ENCODE results near the gene NIN. TPM values are rescaled to one million over a fixed set of nuclear protein-coding genes. Genes with fewer than 3 reads are reported as not detected.

NIN gene
- total RNA-seq, 1 experiment from 2014 or later = 37.1 TPM

GRCh38 chr14:50750323-50750722 lies 80.6 kb downstream of the NIN start:
- no TSS peak for BruUV-seq (replicated peaks)
- Histone ChIP-seq H3K9me3 (ENCODE audit: control insufficient read depth, insufficient read depth, low read depth, low read length) (no peaks in the 10 kb centered on the region), H3K4me1 (ENCODE audit: control insufficient read depth, insufficient read depth, low read length) (no peaks in the 10 kb centered on the region), H3K27ac (ENCODE audit: low read length) (no peak overlapping the region), H3K27me3 (ENCODE audit: control insufficient read depth, insufficient read depth, low read length) (no peaks in the 10 kb centered on the region), H3K36me3 (ENCODE audit: control insufficient read depth, insufficient read depth, low read length) (peaks cover 7% of the 10 kb centered on the region), H3K4me3 (ENCODE audit: low read depth in 2 of 2, low read length in 2 of 2) (no peak overlapping the region)
- POLR2A ChIA-PET = no interaction called here
- CTCF ChIA-PET = no interaction called here
- TF ChIP-seq POLR2AphosphoS5 (IDR thresholded peaks at IDR 0.05; ENCODE audit: low read depth, low read length) = no peak
- TF ChIP-seq SIN3A (IDR thresholded peaks at IDR 0.05; ENCODE audit: borderline replicate concordance, insufficient read depth, low read depth, low read length) = no peak
- TF ChIP-seq REST (IDR thresholded peaks at IDR 0.05; ENCODE audit: insufficient read depth in 1 of 2, low read depth in 2 of 2, low read length in 1 of 2) = no peak
- no peak for DNase-seq (ENCODE audit: low read depth, low spot score)
- intact Hi-C loops (cut with micrococcal nuclease; ENCODE audit: unreplicated experiment) = no loop called here
- no peak for ATAC-seq
- in situ Hi-C loops (cut with HindIII; ENCODE audit: low pct_unique_long_range_greater_than_20kb, low sequenced_read_pairs) = no loop called here

GRCh38 chr14:50745401-50746058 lies 85.4 kb downstream of the NIN start:
- intact Hi-C loops (cut with micrococcal nuclease; ENCODE audit: unreplicated experiment) = no loop called here
- CTCF ChIA-PET = no interaction called here
- ATAC-seq = no peak
- in situ Hi-C loops (cut with HindIII; ENCODE audit: low pct_unique_long_range_greater_than_20kb, low sequenced_read_pairs) = no loop called here
- Histone ChIP-seq H3K4me3 (ENCODE audit: low read depth in 2 of 2, low read length in 2 of 2) (no peak overlapping the region), H3K9me3 (ENCODE audit: control insufficient read depth, insufficient read depth, low read depth, low read length) (no peaks in the 10 kb centered on the region), H3K36me3 (ENCODE audit: control insufficient read depth, insufficient read depth, low read length) (0 out of 2 replicates have a peak, but pooled peaks cover 3% of the 10 kb centered on the region), H3K27ac (ENCODE audit: low read length) (no peak overlapping the region), H3K27me3 (ENCODE audit: control insufficient read depth, insufficient read depth, low read length) (no peaks in the 10 kb centered on the region), H3K4me1 (ENCODE audit: control insufficient read depth, insufficient read depth, low read length) (no peaks in the 10 kb centered on the region)
- no peak for DNase-seq (ENCODE audit: low read depth, low spot score)
- POLR2A ChIA-PET = no interaction called here
- TF ChIP-seq TCF7L2 (IDR thresholded peaks at IDR 0.05; ENCODE audit: low read depth, low read length) = no peak
- TF ChIP-seq SIN3A (IDR thresholded peaks at IDR 0.05; ENCODE audit: borderline replicate concordance, insufficient read depth, low read depth, low read length) = no peak
- TF ChIP-seq POLR2AphosphoS5 (IDR thresholded peaks at IDR 0.05; ENCODE audit: low read depth, low read length) = no peak
- no peak for TF ChIP-seq CTCF (IDR thresholded peaks at IDR 0.05)
- no peak for TF ChIP-seq REST (IDR thresholded peaks at IDR 0.05; ENCODE audit: insufficient read depth in 1 of 2, low read depth in 2 of 2, low read length in 1 of 2)
- BruUV-seq (replicated peaks) = no TSS peak
